ENCODE results near the gene SRRM4. TPM values are rescaled to one million over a fixed set of nuclear protein-coding genes. Genes with fewer than 3 reads are reported as not detected.

SRRM4 gene
- total and polyA plus RNA-seq, 9 donors, result 0.02 TPM; not detected in 6

- TF ChIP-seq POLR2A (IDR thresholded peaks at IDR 0.05), result no peak
- no peak overlapping the region for H3K27ac ChIP-seq
Observed at GRCh38 chr12:118984161-118984943, 3.0 kb downstream of the SRRM4 start.

GRCh38 chr12:118986050-118986449 is 4.7 kb downstream of the SRRM4 start:
- Histone ChIP-seq H3K27ac (no peak overlapping the region), H3K27me3 (no peaks in the 10 kb centered on the region), H3K36me3 (no peaks in the 10 kb centered on the region), H3K9me3 (no peaks in the 10 kb centered on the region), H3K4me1 (ENCODE audit: insufficient read depth) (no peaks in the 10 kb centered on the region), H3K4me3 (no peak overlapping the region)
- 31 to 48% (median 35%) methylated on average over 8 of the region's 8 CpGs for WGBS, 3 donors
- no peak for DNase-seq
- intact Hi-C loops (cut with DNase I), result no loop called here
- TF ChIP-seq POLR2A (IDR thresholded peaks at IDR 0.05) (no peak), EP300 (IDR thresholded peaks at IDR 0.05) (no peak), CTCF (IDR thresholded peaks at IDR 0.05) (no peak)

More at GRCh38 chr12:118984161-118984943, 3.0 kb downstream of the SRRM4 start:
- no peaks in the 10 kb centered on the region for H3K4me1 ChIP-seq (ENCODE audit: insufficient read depth)
- no peaks in the 10 kb centered on the region for H3K27me3 ChIP-seq
- DNase-seq, result no peak
- H3K9me3 ChIP-seq, result no peaks in the 10 kb centered on the region
- no peak overlapping the region for H3K4me3 ChIP-seq
- 24 to 48% (median 48%) methylated on average over 2 of the region's 2 CpGs for WGBS, 3 donors
- intact Hi-C loops (cut with DNase I), result no loop called here
- no peaks in the 10 kb centered on the region for H3K36me3 ChIP-seq

GRCh38 chr12:118999107-118999506 is 17.8 kb downstream of the SRRM4 start:
- no peaks in the 10 kb centered on the region for H3K9me3 ChIP-seq
- H3K4me1 ChIP-seq (ENCODE audit: insufficient read depth), result no peaks in the 10 kb centered on the region
- H3K27ac ChIP-seq, result no peak overlapping the region
- 41 to 58% (median 48%) methylated on average over 5 of the region's 5 CpGs for WGBS, 3 donors
- no peak overlapping the region for H3K4me3 ChIP-seq
- no peaks in the 10 kb centered on the region for H3K27me3 ChIP-seq
- H3K36me3 ChIP-seq, result no peaks in the 10 kb centered on the region
- TF ChIP-seq EP300 (IDR thresholded peaks at IDR 0.05) (no peak), POLR2A (IDR thresholded peaks at IDR 0.05) (no peak), CTCF (IDR thresholded peaks at IDR 0.05) (no peak)
- DNase-seq, result no peak
- intact Hi-C loops (cut with DNase I), result no loop called here

- Histone ChIP-seq H3K9me3 (no peaks in the 10 kb centered on the region), H3K27ac (no peak overlapping the region), H3K27me3 (no peaks in the 10 kb centered on the region), H3K4me1 (ENCODE audit: insufficient read depth) (no peaks in the 10 kb centered on the region), H3K36me3 (no peaks in the 10 kb centered on the region), H3K4me3 (no peak overlapping the region)
- 44 to 48% (median 46%) methylated on average over 5 of the region's 5 CpGs for WGBS, 3 donors
- no peak for DNase-seq
- intact Hi-C loops (cut with DNase I), result no loop called here
- no peak for TF ChIP-seq CTCF (IDR thresholded peaks at IDR 0.05)
- TF ChIP-seq EP300 (IDR thresholded peaks at IDR 0.05), result no peak
- TF ChIP-seq POLR2A (IDR thresholded peaks at IDR 0.05), result no peak
Observed at GRCh38 chr12:119005085-119005484, 23.7 kb downstream of the SRRM4 start.

- no peaks in the 10 kb centered on the region for H3K9me3 ChIP-seq
- H3K27me3 ChIP-seq, result no peaks in the 10 kb centered on the region
- intact Hi-C loops (cut with DNase I), result no loop called here
Observed at GRCh38 chr12:119005913-119006312, 24.6 kb downstream of the SRRM4 start.

More at GRCh38 chr12:119005913-119006312, 24.6 kb downstream of the SRRM4 start:
- H3K4me3 ChIP-seq, result no peak overlapping the region
- no peak for DNase-seq
- WGBS, 3 donors, result 10 to 14% (median 11%) methylated on average over 4 of the region's 4 CpGs
- no peak for TF ChIP-seq CTCF (IDR thresholded peaks at IDR 0.05)
- no peak for TF ChIP-seq POLR2A (IDR thresholded peaks at IDR 0.05)
- TF ChIP-seq EP300 (IDR thresholded peaks at IDR 0.05), result no peak
- no peak overlapping the region for H3K27ac ChIP-seq
- H3K36me3 ChIP-seq, result no peaks in the 10 kb centered on the region
- H3K4me1 ChIP-seq (ENCODE audit: insufficient read depth), result no peaks in the 10 kb centered on the region
